Stimulated activated CD8-positive, alpha-beta memory T cell treated with anti-CD3 and anti-CD28 coated beads, Interleukin-15, amount 100 ng/mL, for 1 hour (primary cell): Measurements from ENCODE around the gene SELPLG.
"Not testable (repeated sequence)": the region's sequence is repeated elsewhere in the genome, so short reads cannot be mapped to it uniquely, and the experiment has no call there.

Experiments used
- DNase-seq: peaks from one replicate; pipeline ENCODE4 v3.0.0-alpha.2; 2020; ENCODE audit warnings: low read depth

The SELPLG gene, protein sequence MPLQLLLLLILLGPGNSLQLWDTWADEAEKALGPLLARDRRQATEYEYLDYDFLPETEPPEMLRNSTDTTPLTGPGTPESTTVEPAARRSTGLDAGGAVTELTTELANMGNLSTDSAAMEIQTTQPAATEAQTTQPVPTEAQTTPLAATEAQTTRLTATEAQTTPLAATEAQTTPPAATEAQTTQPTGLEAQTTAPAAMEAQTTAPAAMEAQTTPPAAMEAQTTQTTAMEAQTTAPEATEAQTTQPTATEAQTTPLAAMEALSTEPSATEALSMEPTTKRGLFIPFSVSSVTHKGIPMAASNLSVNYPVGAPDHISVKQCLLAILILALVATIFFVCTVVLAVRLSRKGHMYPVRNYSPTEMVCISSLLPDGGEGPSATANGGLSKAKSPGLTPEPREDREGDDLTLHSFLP

DNA sequence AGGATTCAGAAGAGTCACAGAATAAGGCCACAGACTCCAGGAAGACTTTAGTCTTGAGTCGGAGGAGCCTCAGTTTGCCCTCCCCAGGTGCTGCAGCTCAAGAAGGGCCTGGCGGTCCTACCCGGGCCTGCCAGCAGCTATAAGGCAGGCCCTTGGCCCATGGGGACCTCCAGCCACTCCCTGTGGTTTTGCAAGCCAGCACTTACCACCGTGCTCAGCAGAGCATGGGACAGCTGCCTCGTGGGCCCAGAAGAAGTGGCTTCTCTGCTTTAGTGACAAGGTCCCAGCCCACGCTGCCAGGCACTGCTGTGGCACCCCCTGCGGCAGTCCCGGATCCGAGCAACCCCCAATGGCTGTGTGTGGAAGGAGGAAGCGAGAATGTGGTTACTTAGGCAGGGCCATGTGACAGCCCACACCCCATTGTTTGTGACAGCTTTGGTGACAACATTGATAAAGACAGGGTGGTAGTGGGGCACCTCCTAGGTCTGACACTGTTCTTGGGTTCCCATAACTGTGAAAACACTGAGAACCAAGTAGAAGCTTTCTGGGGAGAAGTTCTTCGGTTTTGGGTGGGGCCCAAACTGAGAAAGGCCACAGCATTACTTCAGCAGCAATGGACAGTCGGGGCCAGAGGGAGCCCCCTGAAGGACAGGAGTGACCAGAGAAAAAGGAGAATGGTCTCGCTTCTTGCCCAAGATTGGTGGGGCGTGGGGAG is at the start of gene SELPLG:
TSS of gene SELPLG (minus strand) at position 361 of the 715 bp plus-strand sequence. CDS start 9,587 bp downstream, outside the sequence.
- peak; percentile 66 for DNase-seq

DNA sequence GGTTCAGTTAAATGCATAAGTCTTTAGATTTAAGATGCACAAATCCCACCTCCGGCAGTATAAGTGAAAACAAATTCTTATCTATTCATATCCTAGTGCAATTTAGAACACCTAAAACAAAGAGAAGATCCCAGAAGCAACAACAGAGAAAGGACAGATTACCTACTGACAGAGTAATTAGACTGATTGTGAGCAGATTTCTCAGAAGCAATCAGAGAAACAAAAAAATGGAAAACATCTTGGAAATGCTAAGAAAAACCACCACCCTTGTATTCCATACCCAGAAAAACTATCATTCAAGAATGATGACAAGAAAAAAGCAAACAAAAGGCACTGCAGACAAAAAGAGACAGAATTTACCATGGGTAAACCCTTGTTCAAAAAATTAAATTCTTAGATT is 47.6 kb upstream of the SELPLG start:
- DNase-seq: no peak

DNA sequence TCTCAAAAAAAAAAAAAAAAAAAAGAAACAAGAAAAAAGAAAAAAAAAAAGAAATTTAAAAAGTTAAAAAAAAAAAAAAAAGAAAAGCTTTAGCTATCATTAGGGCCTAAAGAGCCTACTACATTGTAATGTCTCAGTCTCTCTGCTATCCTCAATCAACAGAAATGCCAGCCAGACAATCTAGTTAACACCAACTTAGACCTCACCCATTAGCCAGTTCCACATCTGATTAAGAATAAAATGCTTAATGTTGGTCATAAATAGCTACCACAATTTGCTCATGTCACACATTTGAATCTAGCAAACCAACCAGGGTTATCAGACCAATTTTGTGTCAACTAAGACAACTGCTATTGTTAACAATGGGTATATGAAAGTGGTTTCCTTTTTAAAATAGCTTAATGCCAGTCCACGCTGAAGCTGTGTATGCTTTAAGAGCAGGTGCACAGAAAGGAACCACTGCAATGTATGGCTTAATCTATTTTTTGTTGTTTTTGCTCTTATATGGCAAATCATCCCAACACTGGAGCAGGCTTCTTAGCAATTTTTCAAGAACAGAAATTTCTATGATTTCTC is 45.5 kb upstream of the SELPLG start:
- no peak for DNase-seq

DNA sequence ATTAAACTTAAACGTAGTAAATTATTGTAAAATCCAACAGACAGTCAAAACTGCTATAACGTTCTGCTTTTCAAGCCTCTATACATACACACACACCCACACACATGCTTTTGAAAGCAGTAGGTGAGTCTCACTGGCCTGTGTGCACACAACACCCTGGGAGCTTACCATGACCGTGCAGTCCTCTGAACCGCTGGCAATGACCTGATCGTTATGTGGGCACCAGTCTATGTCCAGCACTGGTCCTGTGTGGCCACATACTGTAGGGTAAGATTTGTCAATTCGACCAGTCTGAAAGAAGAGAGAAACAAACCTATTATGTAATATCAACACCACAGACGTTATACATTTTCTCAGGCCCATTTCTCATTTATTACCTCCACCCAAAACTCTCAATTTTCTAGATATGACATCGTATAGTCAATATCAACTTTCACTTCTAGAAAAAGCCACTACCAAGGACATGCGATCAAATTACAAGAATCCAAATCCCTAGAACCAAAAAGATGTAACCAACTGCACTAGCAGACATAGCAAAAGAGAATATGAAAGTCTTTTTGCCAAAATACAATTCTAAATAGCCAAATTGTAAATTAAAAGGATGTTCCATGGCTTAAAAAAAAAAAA is 44.5 kb upstream of the SELPLG start:
- DNase-seq: no peak

DNA sequence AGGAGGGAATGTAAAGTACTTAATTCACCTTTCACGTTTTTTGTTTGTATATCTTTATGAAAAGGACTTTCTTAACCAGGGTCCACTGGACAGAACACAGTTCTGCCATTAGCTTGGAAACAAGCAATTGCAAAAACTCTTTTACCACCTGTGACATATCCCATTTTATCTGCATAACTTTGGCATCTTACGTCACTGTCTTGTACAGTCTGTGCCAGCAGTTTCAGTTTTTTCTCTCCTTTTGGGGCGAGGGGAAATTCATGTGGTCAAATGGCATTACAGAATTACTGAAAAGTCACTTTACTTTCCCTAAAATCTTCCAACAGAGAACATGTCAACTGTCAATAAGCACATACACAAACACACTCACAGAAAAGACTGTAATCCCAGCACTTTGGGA is 43.7 kb upstream of the SELPLG start:
- no peak for DNase-seq

DNA sequence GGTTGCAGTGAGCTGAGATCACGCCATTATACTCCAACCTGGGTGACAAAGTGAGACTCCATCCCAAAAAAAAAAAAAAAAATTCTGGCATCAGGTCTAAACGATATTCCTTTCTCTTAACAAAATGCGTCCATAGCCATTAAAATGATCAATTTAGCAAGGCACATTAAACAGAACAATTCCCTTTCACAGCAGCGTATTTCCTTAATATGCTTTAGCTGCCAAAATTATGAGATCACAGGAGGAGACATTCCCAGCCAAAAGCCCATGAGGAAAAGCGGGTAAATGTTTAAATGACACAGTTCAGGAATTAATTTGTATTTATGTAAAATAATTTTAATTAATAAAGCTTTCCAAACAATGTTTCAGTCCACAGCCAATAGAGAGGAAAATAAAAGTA is 43.0 kb upstream of the SELPLG start:
- DNase-seq: no peak

DNA sequence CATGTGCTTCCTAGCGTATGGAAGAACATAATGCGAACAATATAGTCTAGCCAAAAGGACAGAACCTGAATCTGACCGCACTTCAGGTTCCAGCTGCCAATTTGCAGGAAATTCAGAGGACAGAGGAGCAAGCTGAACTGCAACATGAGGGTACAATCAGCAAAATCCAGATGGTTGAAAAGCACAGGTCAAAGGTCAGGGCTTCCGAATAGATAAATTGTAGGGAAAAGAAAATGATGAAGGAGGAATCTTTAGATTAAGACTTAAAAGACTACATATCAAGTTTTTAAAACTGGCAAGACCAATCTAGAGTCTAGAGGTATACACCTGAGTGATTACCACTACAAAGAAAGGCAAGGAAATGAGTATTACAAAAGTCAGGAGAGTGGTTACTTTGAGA is 42.1 kb upstream of the SELPLG start:
- no peak for DNase-seq

DNA sequence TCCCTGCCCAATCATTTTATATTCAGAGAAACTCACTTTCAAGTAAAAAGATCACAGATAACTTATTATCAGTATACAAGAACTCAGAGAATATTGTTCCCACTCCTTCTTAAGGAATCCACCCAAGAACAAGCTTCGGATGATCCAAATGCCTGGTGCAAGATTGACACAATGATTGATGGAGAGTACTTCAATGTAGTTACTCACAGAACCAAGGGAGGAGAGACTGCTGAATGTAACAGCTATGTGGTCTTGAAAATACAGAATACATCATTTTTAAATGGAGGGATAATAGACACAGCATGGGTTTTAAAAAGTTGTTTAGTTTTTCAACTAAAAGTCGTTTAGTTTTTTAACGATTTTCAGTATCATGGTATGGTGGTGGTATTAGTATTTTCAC is 38.4 kb upstream of the SELPLG start:
- no peak for DNase-seq

DNA sequence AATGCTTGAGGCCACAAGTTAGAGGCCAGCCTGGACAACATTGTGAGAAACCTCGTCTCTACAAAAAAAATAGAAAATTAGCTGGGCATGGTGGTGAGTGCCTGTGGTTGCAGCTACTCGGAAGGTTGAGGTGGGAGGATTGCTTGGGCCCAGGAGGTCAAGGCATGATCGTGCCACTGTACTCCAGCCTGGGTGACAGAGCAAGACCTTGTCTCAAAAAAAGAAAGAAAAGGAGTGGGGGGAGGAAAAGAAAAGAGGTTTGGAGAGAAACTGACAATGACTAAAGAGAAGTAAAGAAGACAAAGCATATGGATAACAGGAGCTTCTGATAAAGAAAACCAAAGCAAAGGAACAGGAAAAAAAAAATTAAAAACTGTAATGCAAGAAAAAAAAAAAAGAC is 37.4 kb upstream of the SELPLG start:
- no peak for DNase-seq

DNA sequence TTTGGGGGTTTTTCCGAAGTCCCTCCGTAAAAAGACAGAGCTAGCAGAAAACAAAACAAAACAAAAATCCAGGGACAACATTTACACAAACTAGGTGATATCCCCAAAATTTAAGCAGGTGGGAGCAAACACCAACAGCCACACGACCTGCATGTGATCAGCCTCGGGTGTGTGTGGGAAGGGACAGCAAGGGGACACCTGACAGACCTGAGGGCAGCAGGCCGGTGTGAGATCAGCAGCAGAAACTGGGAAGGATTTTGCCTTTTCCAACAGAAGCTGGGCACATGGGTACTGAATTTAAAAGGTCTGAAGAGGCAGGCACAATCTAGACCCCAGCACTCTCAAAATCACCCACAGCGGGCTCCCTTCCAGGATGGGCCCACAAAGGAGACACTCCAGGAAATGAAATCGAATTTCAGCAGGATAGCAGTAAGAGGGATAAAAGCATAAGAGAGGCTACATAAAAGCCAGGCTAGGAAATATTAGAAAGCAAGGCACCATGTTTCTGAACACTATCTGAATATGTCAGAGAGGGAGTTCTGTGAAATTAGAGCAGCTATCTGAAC is 36.5 kb upstream of the SELPLG start:
- DNase-seq: no peak

DNA sequence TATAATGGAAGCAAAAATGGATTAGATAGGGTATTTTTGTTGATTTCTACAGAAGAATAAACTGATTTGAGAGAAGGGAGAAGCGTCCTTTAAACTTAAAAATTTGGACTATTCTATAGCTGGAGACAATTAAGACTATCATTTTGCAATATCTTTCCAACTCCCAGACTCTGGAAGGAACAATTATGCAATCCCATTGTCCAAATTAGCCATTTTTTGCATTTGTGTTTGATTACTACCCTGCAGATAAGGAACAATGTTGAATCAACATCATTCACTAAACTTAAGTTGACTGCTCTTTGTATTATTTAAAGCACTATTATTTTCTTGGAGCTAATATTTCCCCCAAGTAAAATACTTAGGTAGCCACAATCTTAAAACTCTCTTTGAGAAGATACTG is 34.8 kb upstream of the SELPLG start:
- DNase-seq: no peak

DNA sequence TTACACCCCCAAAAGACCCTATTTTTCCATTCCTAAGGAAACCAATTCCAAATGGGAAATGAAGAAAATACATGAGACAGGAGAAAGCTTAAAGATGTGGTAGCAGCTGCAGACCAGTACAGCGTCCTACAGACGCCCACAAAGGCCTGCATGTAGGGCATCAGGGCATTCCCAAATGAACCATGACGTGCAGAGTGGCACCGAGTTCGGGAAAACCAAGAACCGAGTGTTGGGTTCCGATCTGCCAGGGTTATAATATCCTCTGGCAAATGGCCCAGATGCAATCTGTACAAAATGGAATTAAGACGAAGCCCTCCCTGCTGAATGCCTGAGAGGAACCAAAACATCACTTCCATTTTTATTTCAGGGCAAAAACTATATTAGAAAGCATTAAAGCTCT is 34.4 kb upstream of the SELPLG start:
- no peak for DNase-seq

DNA sequence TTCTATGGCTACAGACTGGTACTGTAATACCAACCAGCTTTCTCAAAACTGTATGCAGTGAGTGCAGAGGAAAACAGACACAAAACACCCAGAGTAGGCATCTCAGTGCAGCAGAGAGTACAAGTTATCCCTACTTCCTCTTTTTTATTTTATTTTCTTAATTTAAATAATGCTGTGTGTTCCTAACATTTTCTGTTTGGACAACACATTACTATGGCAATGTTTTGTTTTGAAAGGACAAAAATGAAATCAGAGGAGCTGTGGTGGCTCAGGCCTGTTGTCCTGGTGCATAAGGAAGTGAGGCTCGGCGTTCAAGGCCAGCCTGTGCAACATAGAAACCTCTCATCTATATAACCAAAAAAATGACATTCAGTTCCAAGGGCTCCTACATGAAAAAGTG is 33.7 kb upstream of the SELPLG start:
- no peak for DNase-seq

DNA sequence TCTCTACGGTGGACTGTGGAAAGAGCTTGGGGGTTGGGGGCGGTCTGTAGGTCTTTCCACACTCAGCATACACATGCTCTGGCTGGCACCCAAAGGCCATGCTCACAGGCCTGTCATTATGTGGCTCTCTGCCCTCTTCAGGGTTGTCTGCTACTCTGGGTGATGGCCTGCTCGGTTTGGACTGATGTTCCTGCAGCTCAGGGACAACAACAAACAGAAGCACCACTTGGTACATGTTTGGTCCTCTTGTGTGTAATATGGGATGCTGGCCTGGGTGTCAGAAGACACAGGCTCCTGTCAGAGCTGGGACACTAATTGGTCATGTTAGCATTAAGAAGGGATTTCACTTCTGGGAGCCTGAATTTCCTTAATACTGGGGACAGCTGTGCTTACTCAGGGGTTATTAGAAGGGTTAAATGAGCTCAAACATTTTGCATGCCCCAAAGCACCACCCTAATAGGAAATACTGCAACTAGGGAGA is 32.7 kb upstream of the SELPLG start:
- no peak for DNase-seq

DNA sequence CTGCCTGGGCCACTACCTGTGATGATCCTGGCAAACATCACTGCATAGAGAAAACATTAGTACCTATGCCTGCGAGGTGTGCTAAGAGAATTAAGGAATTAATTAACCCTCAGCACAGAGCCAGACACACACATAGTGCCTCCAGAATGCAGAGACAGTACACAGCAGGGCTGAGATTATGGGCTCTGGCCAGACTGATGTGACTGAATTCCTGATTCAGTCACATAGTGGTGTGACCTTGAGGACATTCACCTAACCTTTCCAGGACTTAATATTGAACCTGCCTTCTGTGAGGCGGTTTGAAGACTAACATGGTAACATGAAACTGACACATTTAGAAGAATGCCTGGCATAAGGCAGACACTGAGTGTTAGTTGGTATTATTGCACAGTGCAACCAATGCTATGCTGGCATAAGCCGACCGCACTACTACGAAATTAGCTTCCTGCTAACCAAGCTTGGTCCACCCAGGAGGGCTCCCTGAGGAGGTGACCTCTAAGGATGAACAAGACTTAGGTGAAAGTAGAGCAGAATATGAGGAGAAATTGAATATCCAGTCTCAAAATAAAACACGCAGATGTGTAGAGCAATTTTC is 32.0 kb upstream of the SELPLG start:
- no peak for DNase-seq

DNA sequence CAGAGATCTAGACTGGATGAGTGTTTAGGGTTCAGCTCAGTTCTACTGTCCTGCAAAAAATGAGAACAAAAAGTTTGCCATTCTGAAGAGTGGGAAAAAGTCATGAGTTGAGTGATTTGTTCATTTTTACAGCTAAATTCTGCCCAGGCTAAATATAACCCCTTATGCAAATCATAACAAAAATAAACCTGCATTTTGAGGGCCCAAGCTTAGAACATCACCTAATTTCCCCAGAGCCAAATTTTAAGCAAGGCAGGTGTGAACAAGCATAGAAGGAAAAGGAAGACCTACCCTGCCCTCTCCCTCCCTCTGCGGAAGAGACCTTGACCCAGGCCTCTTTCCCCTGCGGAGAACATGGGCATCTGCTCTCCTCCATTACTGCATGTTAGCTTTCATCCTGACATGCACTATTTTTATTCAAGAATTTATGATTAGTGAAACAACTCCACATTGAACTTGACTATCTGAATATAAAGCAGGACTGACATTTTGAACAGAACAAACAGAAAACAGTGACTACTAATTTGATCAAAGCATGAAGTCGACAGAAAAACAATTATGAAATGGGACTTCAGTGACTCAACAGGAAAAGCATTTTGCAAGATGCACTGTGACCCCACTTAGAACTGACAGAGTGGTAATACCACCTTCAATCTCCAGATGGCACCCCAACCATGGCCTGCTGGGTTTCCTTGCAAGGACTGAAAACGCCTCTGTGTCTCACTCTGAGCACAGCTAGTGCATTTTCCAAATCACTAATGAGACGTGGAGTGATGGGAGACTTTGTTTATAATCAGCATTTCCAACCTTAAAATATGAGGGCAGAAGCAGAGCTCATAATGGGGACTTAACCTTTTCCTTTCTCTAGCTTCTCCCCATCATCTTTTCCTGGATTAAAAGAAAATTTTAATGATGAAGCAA is 30.9 kb upstream of the SELPLG start:
- DNase-seq: peak; percentile 76

DNA sequence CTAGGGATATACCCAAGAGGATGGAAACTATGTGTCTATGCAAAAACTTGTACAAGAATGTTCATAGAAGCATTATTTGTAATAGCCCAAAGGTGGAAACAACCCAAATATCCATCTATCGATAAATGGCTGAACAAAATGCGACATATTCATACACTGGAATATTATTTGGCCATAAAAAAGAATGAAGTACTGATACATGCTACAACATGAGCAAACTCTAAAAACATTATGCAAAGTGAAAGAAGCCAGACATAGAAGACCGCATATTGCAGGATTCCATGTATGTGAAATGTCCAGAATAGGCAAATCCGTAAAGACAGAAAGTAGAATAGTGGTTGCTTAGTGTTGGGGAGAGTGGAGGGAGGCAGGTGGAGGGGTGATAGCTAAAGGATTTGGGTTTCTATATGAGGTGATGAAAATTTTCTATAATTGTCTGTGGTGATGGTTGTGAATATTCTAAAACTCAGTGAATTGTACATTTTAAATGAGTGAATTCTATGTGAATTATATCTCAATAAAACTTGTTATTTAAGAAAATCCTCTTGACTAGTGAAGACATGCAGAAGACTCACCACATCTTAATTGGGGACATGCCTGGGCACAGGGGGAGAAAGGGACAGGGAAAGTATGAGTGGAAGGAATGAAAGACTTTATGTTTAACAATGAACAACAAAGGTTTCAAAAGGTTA is 29.8 kb upstream of the SELPLG start:
- DNase-seq: no peak

DNA sequence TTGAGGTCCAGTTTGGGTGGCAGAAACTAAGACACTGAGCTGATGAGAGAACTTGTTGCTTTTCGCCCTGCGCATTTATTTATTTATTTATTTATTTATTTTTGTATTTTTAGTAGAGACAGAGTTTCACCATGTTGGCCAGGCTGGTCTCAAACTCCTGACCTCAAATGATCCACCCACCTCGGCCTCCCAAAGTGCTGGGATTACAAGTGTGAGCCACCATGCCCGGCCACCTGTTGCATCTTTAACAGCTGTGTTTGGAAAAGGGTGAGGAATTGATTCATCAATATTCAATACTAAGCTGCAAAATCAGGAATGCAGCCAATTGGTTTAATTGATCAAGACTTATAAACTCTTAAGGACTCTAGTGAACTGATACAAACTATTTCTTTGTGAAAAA is 24.4 kb upstream of the SELPLG start:
- not testable (repeated sequence) for DNase-seq

DNA sequence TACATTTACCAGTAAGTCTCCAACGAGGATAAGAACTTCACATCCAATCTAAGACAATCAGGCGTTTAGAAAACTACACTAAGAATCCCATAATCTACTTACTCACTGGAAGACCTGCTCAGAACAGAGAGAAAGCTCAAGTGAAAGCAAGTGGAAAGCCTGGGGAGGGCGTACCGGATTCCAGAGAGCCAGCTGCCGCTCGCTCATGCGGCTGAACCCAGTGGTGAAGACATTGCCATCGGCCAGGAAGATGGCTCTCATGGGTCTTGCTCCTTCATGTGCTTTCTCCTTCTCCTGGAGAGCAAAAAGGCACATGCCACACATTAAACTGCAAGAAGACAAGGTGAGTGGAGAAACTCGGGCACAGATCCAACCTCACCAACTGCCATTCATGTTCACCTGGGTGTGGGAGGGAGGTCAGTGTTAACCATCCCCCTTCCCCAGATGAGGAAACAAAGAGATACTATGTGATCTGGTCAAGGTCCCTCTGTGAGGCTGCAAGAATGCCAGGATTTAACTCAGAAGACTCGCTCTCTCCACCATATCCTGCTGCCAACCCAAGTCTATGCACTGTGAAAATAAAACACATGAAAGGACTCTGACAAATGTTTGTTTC is 23.5 kb upstream of the SELPLG start:
- no peak for DNase-seq

DNA sequence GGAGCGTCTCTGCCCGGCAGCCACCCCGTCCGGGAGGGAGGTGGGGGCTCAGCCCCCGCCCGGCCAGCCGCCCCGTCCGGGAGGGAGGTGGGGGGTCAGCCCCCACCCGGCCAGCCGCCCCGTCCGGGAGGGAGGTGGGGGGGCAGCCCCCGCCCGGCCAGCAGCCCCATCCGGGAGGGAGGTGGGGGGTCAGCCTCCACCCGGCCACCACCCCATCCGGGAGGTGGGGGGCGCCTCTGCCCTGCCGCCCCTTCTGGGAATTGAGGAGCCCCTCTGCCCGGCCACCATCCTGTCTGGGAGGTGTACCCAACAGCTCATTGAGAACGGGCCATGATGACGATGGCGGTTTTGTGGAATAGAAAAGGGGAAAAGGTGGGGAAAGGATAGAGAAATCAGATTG is 22.6 kb upstream of the SELPLG start:
- DNase-seq: not testable (repeated sequence)
